H7 (cell line): ENCODE measurements around the gene HSPA1A. TPM values are rescaled to one million over a fixed set of nuclear protein-coding genes. Genes with fewer than 3 reads are reported as not detected.
"Not testable (repeated sequence)": the region's sequence is repeated elsewhere in the genome, so short reads cannot be mapped to it uniquely, and the experiment has no call there.

ENCODE experiments used
- DNase-seq: peaks from one replicate; pipeline ENCODE4 v3.0.0; 2012
- H3K27me3 ChIP-seq: 2 replicates; pipeline ENCODE4 v1.6.0; 2011; ENCODE audit warnings: mild to moderate bottlenecking, low read length; ENCODE audit not compliant: control insufficient read depth, insufficient read depth
- H3K36me3 ChIP-seq: replicated peaks from 2 replicates; pipeline ENCODE4 v1.5.1; 2011; ENCODE audit warnings: low read length; ENCODE audit not compliant: control insufficient read depth, insufficient read depth
- H3K4me3 ChIP-seq: 2 replicates; pipeline ENCODE4 v1.5.1; 2011; ENCODE audit warnings: low read depth, mild to moderate bottlenecking, control low read depth, low read length, moderate library complexity; ENCODE audit not compliant: insufficient read depth
- total RNA-seq: library from RNA; depleted of rRNA; stranded (reverse); fragments of >200 nt; shearing (Covaris generic); gene quantifications from 2 replicates; pipeline ENCODE4 v1.2.3, GENCODE V29; 2014

Gene HSPA1A
- total RNA-seq, 1 experiment from 2014 or later = 58.5 TPM

- DNase-seq = peak; percentile 76
- Histone ChIP-seq H3K27me3 (no peaks in the 10 kb centered on the region), H3K4me3 (peak overlapping the region; percentile 74), H3K36me3 (peaks cover 16% of the 10 kb centered on the region)
These were observed 21.0 kb upstream of the HSPA1A start for GRCh38 chr6:31794294-31794865.

GRCh38 chr6:31794866-31795615 lies 20.3 kb upstream of the HSPA1A start:
- Histone ChIP-seq H3K27me3 (no peaks in the 10 kb centered on the region), H3K36me3 (peaks cover 14% of the 10 kb centered on the region), H3K4me3 (peak overlapping the region; percentile 74)
- DNase-seq = peak; percentile 81

- peaks cover 11% of the 10 kb centered on the region for H3K36me3 ChIP-seq
- peak; percentile 100 for DNase-seq
- H3K4me3 ChIP-seq = peak within 1 kb of the TSS; percentile 74
- no peaks in the 10 kb centered on the region for H3K27me3 ChIP-seq
These were observed 19.6 kb upstream of the HSPA1A start, which contains the start of gene VARS1 for GRCh38 chr6:31795616-31796298. Gene VARS1, minus strand, starts transcription at chr6:31795752. Its CDS starts 535 bp downstream, at chr6:31795217.

- H3K4me3 ChIP-seq = no peak overlapping the region
- H3K36me3 ChIP-seq = peaks cover 6% of the 10 kb centered on the region
- no peaks in the 10 kb centered on the region for H3K27me3 ChIP-seq
- DNase-seq = no peak
These were observed 18.4 kb upstream of the HSPA1A start for GRCh38 chr6:31796993-31797385.

- peaks cover 2% of the 10 kb centered on the region for H3K36me3 ChIP-seq
- no peaks in the 10 kb centered on the region for H3K27me3 ChIP-seq
- no peak overlapping the region for H3K4me3 ChIP-seq
- DNase-seq = no peak
These were observed 17.8 kb upstream of the HSPA1A start for GRCh38 chr6:31797588-31797987.

- no peak for DNase-seq
- Histone ChIP-seq H3K4me3 (no peak overlapping the region), H3K27me3 (no peaks in the 10 kb centered on the region), H3K36me3 (peaks cover 6% of the 10 kb centered on the region)
These were observed 15.6 kb upstream of the HSPA1A start for GRCh38 chr6:31799781-31800180.

GRCh38 chr6:31801031-31801927 lies 14.1 kb upstream of the HSPA1A start:
- H3K36me3 ChIP-seq, H3K4me3 ChIP-seq, H3K27me3 ChIP-seq, DNase-seq: not testable (repeated sequence)

GRCh38 chr6:31805939-31806469 lies 9.3 kb upstream of the HSPA1A start:
- no peaks in the 10 kb centered on the region for H3K27me3 ChIP-seq
- peaks cover 4% of the 10 kb centered on the region for H3K36me3 ChIP-seq
- DNase-seq = no peak
- H3K4me3 ChIP-seq = peak overlapping the region; percentile 92

- Histone ChIP-seq H3K36me3 (peaks cover 4% of the 10 kb centered on the region), H3K4me3 (peak within 1 kb of the TSS; percentile 92), H3K27me3 (no peaks in the 10 kb centered on the region)
- peak; percentile 100 for DNase-seq
These were observed 8.7 kb upstream of the HSPA1A start, which contains the start of gene LSM2 for GRCh38 chr6:31806470-31807272. Gene LSM2, minus strand, starts transcription at chr6:31806966. Its CDS starts 209 bp downstream, at chr6:31806757.

GRCh38 chr6:31808599-31808998 lies 6.7 kb upstream of the HSPA1A start:
- H3K36me3 ChIP-seq, DNase-seq, H3K4me3 ChIP-seq, H3K27me3 ChIP-seq: not testable (repeated sequence)

- H3K4me3 ChIP-seq = no peak overlapping the region
- no peak for DNase-seq
- no peaks in the 10 kb centered on the region for H3K36me3 ChIP-seq
- no peaks in the 10 kb centered on the region for H3K27me3 ChIP-seq
These were observed 3.7 kb upstream of the HSPA1A start for GRCh38 chr6:31811645-31812044.

- no peak overlapping the region for H3K4me3 ChIP-seq
- DNase-seq = no peak
- H3K27me3 ChIP-seq = no peaks in the 10 kb centered on the region
- H3K36me3 ChIP-seq = no peaks in the 10 kb centered on the region
These were observed 1.9 kb upstream of the HSPA1A start for GRCh38 chr6:31813465-31813849.

GRCh38 chr6:31814677-31815024 lies 692 bp upstream of the HSPA1A start:
- Histone ChIP-seq H3K36me3 (no peaks in the 10 kb centered on the region), H3K4me3 (peak overlapping the region; percentile 51), H3K27me3 (no peaks in the 10 kb centered on the region)
- DNase-seq = peak; percentile 96
